ENCODE measurements around the gene ACTR5. TPM values are rescaled to one million over a fixed set of nuclear protein-coding genes. Genes with fewer than 3 reads are reported as not detected.

The ACTR5 gene
- total and polyA plus RNA-seq, 2 of the 13 experiments (the other 11 are each of a cell fraction or from before 2014, with no cell fraction given): 19.5 to 20.5 TPM

DNA sequence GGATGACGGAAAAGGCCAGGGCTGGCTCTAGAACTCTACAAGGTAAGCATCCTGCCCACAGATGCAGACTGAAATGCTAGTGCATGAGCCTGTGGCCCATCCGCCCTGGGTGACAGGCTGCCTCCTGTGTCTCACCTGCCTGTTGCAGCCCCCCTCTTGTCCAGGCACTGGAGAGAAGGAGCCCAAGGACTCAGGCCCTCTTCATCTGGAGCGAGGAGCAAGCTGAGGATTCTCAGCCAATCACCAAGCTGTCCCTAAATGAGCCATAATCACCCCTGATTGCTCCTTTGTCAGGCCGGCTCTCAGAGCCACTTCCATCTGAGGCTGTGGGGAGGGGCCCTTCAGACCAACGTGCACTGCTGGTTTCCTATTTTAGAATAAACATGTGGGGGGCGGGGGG lies 34.0 kb upstream of the ACTR5 start:
- no TSS peak for BruUV-seq (replicated peaks)
- no peak for TF ChIP-seq SUZ12 (IDR thresholded peaks at IDR 0.05; ENCODE audit: low read depth, low read length)
- TF ChIP-seq RXRB (CRISPR knock-in tag; IDR thresholded peaks at IDR 0.05; ENCODE audit: borderline replicate concordance): no peak
- no peak for TF ChIP-seq NFE2L1 (CRISPR knock-in tag; IDR thresholded peaks at IDR 0.05; ENCODE audit: borderline replicate concordance)
- TF ChIP-seq REPIN1 (CRISPR knock-in tag; IDR thresholded peaks at IDR 0.05; ENCODE audit: borderline replicate concordance, low read depth): no peak
- no peak for TF ChIP-seq SPEN (CRISPR knock-in tag; IDR thresholded peaks at IDR 0.05; ENCODE audit: low read depth)
- TF ChIP-seq, protein P1, sequence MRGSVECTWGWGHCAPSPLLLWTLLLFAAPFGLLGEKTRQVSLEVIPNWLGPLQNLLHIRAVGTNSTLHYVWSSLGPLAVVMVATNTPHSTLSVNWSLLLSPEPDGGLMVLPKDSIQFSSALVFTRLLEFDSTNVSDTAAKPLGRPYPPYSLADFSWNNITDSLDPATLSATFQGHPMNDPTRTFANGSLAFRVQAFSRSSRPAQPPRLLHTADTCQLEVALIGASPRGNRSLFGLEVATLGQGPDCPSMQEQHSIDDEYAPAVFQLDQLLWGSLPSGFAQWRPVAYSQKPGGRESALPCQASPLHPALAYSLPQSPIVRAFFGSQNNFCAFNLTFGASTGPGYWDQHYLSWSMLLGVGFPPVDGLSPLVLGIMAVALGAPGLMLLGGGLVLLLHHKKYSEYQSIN (CRISPR knock-in tag; IDR thresholded peaks at IDR 0.05; ENCODE audit: borderline replicate concordance): no peak
- no peak for TF ChIP-seq HNRNPL (IDR thresholded peaks at IDR 0.05; ENCODE audit: low read depth, low read length)
- Histone ChIP-seq H3K36me3 (replicated peaks in 1 of 2; ENCODE audit: control insufficient read depth in 1 of 2, insufficient read depth in 2 of 2, low read length in 2 of 2) (no peaks in the 10 kb centered on the region), H3K79me2 (ENCODE audit: insufficient read depth, low read length) (no peaks in the 10 kb centered on the region), H4K20me1 (ENCODE audit: insufficient read depth, low read length) (no peaks in the 10 kb centered on the region), H3K4me1 (ENCODE audit: insufficient read depth, low read length) (no peaks in the 10 kb centered on the region), H3K27me3 (ENCODE audit: control insufficient read depth in 1 of 2, insufficient read depth in 2 of 2, low read length in 2 of 2) (peaks cover 7 to 52% of the 10 kb centered on the region in 2 experiments; a peak in 3 of 5 replicates), H3K27ac (ENCODE audit: extremely low read length, insufficient read depth, low read length) (no peak overlapping the region), H3K4me2 (ENCODE audit: low read depth, low read length) (no peak overlapping the region), H2AFZ (ENCODE audit: low read length) (no peak overlapping the region), H3K9me3 (ENCODE audit: low read length) (no peaks in the 10 kb centered on the region), H3K9ac (ENCODE audit: insufficient read depth, low read depth, low read length) (no peak overlapping the region), H3K4me3 (replicated peaks in 1 of 3; ENCODE audit: insufficient read depth in 1 of 3, low read depth in 2 of 3, low read length in 3 of 3) (no peak overlapping the region)
- ATAC-seq (no peak), DNase-seq (ENCODE audit: low spot score) (no peak), FAIRE-seq (no peak)
- POLR2A ChIA-PET: no interaction called here
- in situ Hi-C loops (cut with HindIII; ENCODE audit: extremely low pct_ligation_motif_present, low pct_unique_long_range_greater_than_20kb) (no loop called here), intact Hi-C loops (cut with micrococcal nuclease; ENCODE audit: unreplicated experiment) (no loop called here)
- 10% methylated on average over 6 of the region's 6 CpGs for WGBS (ENCODE audit: low lambda C conversion rate)
- CTCF ChIA-PET (ENCODE audit: low intra/inter-chr PET ratio, low total read pairs): no interaction called here

DNA sequence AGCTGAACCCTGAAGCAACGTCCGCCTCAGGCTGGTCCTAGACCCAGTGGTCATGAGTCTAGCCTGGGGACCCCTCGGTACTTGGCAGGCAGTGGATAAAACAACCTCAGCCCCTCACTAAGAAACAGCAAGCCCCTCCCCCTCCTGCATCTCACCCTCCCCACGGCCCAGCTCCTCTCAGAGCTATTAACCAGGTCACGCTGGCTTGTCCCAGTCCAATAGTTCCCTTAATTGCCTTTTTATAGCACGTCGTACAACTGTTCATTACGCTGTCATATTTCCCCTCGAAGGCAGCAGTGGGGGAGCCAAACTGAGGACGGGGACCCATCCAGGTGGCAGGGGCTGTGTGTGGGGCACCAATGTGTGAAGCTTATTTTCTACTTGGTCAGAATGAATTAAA lies 32.6 kb upstream of the ACTR5 start:
- POLR2A ChIA-PET: no interaction called here
- no peak for FAIRE-seq
- Histone ChIP-seq H3K27me3 (ENCODE audit: control insufficient read depth in 1 of 2, insufficient read depth in 2 of 2, low read length in 2 of 2) (peaks cover 10 to 62% of the 10 kb centered on the region in 2 experiments; a peak in 4 of 5 replicates), H3K9ac (ENCODE audit: insufficient read depth, low read depth, low read length) (no peak overlapping the region), H3K36me3 (replicated peaks in 1 of 2; ENCODE audit: control insufficient read depth in 1 of 2, insufficient read depth in 2 of 2, low read length in 2 of 2) (no peaks in the 10 kb centered on the region), H4K20me1 (ENCODE audit: insufficient read depth, low read length) (no peaks in the 10 kb centered on the region), H3K9me3 (ENCODE audit: low read length) (no peaks in the 10 kb centered on the region), H2AFZ (ENCODE audit: low read length) (no peak overlapping the region), H3K27ac (ENCODE audit: extremely low read length, insufficient read depth, low read length) (no peak overlapping the region), H3K4me2 (ENCODE audit: low read depth, low read length) (no peak overlapping the region), H3K4me1 (ENCODE audit: insufficient read depth, low read length) (no peaks in the 10 kb centered on the region), H3K4me3 (replicated peaks in 1 of 3; ENCODE audit: insufficient read depth in 1 of 3, low read depth in 2 of 3, low read length in 3 of 3) (no peak overlapping the region), H3K79me2 (ENCODE audit: insufficient read depth, low read length) (no peaks in the 10 kb centered on the region)
- DNase-seq (ENCODE audit: low spot score): no peak
- no peak for ATAC-seq
- intact Hi-C loops (cut with micrococcal nuclease; ENCODE audit: unreplicated experiment): no loop called here
- 21% methylated on average over 10 of the region's 10 CpGs for WGBS (ENCODE audit: low lambda C conversion rate)
- BruUV-seq (replicated peaks): no TSS peak
- in situ Hi-C loops (cut with HindIII; ENCODE audit: extremely low pct_ligation_motif_present, low pct_unique_long_range_greater_than_20kb): no loop called here
- CTCF ChIA-PET (ENCODE audit: low intra/inter-chr PET ratio, low total read pairs): no interaction called here
- TF ChIP-seq ZNF552 (CRISPR knock-in tag; IDR thresholded peaks at IDR 0.05; ENCODE audit: borderline replicate concordance): no peak
- TF ChIP-seq, protein P2, sequence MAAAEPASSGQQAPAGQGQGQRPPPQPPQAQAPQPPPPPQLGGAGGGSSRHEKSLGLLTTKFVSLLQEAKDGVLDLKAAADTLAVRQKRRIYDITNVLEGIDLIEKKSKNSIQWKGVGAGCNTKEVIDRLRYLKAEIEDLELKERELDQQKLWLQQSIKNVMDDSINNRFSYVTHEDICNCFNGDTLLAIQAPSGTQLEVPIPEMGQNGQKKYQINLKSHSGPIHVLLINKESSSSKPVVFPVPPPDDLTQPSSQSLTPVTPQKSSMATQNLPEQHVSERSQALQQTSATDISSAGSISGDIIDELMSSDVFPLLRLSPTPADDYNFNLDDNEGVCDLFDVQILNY (CRISPR knock-in tag; conservative IDR thresholded peaks at IDR 0.05): no peak
- TF ChIP-seq, protein P3, sequence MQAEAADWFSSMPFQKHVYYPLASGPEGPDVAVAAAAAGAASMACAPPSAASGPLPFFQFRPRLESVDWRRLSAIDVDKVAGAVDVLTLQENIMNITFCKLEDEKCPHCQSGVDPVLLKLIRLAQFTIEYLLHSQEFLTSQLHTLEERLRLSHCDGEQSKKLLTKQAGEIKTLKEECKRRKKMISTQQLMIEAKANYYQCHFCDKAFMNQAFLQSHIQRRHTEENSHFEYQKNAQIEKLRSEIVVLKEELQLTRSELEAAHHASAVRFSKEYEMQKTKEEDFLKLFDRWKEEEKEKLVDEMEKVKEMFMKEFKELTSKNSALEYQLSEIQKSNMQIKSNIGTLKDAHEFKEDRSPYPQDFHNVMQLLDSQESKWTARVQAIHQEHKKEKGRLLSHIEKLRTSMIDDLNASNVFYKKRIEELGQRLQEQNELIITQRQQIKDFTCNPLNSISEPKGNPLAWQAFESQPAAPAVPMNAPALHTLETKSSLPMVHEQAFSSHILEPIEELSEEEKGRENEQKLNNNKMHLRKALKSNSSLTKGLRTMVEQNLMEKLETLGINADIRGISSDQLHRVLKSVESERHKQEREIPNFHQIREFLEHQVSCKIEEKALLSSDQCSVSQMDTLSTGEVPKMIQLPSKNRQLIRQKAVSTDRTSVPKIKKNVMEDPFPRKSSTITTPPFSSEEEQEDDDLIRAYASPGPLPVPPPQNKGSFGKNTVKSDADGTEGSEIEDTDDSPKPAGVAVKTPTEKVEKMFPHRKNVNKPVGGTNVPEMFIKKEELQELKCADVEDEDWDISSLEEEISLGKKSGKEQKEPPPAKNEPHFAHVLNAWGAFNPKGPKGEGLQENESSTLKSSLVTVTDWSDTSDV (CRISPR knock-in tag; IDR thresholded peaks at IDR 0.05): no peak
- TF ChIP-seq, protein P4, sequence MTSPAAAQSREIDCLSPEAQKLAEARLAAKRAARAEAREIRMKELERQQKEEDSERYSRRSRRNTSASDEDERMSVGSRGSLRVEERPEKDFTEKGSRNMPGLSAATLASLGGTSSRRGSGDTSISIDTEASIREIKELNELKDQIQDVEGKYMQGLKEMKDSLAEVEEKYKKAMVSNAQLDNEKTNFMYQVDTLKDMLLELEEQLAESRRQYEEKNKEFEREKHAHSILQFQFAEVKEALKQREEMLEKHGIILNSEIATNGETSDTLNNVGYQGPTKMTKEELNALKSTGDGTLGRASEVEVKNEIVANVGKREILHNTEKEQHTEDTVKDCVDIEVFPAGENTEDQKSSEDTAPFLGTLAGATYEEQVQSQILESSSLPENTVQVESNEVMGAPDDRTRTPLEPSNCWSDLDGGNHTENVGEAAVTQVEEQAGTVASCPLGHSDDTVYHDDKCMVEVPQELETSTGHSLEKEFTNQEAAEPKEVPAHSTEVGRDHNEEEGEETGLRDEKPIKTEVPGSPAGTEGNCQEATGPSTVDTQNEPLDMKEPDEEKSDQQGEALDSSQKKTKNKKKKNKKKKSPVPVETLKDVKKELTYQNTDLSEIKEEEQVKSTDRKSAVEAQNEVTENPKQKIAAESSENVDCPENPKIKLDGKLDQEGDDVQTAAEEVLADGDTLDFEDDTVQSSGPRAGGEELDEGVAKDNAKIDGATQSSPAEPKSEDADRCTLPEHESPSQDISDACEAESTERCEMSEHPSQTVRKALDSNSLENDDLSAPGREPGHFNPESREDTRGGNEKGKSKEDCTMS (CRISPR knock-in tag; conservative IDR thresholded peaks at IDR 0.05): no peak
